ENCODE results near the gene FOXK2.

Gene FOXK2

DNA sequence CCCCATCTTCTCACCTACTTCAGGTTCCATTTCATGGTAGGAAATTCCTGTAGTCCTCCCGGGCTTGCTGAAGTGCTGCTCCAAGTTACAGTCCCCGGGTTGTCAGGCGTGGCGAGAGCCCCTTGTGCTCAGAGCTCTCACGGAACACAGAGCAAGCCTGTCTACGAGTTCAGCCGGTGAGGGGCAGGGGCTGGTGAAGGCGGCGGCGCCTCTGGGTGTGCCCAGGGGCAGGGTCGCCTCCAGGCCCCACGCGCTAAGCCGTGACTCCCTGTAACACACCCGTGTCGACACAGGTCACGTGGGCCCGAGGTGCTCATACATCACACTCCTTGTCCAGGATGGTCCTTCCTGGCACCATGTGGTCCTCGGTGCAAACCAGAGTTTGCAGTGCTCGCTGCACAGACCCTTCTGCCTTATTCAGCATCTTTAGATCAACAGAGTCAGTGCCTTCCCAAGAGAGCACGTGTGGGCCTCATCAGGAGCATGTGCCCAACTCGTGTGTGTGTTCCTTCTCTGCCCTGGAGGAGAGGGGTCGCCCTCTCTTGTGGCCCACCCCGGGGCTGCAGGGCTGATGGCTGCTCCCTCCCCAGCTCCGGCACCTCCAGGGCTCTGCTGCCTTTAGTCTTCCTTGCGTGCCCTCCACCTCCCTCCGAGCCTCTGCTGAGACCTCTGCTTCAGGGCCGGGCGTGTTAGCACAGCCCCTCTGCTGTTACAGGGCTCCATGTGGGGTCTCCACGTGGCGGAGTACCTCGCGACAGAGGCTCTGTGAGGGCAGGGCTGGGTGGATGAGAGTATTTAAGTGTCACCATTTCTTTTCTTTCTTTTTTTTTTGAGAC is 77.5 kb downstream of the FOXK2 start:
- no peak overlapping the region for H3K4me2 ChIP-seq
- no peaks in the 10 kb centered on the region; the same call in 1 of the 2 replicates for H3K36me3 ChIP-seq (ENCODE audit: insufficient read depth)
- no peak overlapping the region for H3K4me3 ChIP-seq (IDR thresholded peaks at IDR 0.05; ENCODE audit: insufficient read depth, low read depth, low read length)
- no peaks in the 10 kb centered on the region for H3K27me3 ChIP-seq (ENCODE audit: insufficient read depth, low read depth)
- H3K79me2 ChIP-seq (ENCODE audit: insufficient read depth, low read depth): no peaks in the 10 kb centered on the region
- H2AFZ ChIP-seq (ENCODE audit: low read depth): no peak overlapping the region
- no peaks in the 10 kb centered on the region for H3K4me1 ChIP-seq (ENCODE audit: low read depth, poor library complexity, severe bottlenecking)
- TF ChIP-seq, protein P1, sequence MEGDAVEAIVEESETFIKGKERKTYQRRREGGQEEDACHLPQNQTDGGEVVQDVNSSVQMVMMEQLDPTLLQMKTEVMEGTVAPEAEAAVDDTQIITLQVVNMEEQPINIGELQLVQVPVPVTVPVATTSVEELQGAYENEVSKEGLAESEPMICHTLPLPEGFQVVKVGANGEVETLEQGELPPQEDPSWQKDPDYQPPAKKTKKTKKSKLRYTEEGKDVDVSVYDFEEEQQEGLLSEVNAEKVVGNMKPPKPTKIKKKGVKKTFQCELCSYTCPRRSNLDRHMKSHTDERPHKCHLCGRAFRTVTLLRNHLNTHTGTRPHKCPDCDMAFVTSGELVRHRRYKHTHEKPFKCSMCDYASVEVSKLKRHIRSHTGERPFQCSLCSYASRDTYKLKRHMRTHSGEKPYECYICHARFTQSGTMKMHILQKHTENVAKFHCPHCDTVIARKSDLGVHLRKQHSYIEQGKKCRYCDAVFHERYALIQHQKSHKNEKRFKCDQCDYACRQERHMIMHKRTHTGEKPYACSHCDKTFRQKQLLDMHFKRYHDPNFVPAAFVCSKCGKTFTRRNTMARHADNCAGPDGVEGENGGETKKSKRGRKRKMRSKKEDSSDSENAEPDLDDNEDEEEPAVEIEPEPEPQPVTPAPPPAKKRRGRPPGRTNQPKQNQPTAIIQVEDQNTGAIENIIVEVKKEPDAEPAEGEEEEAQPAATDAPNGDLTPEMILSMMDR (conservative IDR thresholded peaks at IDR 0.05; ENCODE audit: low read depth, low read length): no peak
- no peak overlapping the region for H3K9ac ChIP-seq
- no peak overlapping the region for H3K27ac ChIP-seq
- H4K20me1 ChIP-seq (ENCODE audit: insufficient read depth): no peaks in the 10 kb centered on the region

- H3K27me3 ChIP-seq (ENCODE audit: insufficient read depth, low read depth): no peaks in the 10 kb centered on the region
- no peak overlapping the region for H3K27ac ChIP-seq
- H3K4me3 ChIP-seq (IDR thresholded peaks at IDR 0.05; ENCODE audit: insufficient read depth, low read depth, low read length): no peak overlapping the region
- no peak overlapping the region for H3K9ac ChIP-seq
- no peaks in the 10 kb centered on the region; the same call in 1 of the 2 replicates for H3K36me3 ChIP-seq (ENCODE audit: insufficient read depth)
- TF ChIP-seq, protein P1 (conservative IDR thresholded peaks at IDR 0.05; ENCODE audit: low read depth, low read length): no peak
- H3K4me2 ChIP-seq: no peak overlapping the region
- H2AFZ ChIP-seq (ENCODE audit: low read depth): no peak overlapping the region
- H3K79me2 ChIP-seq (ENCODE audit: insufficient read depth, low read depth): no peaks in the 10 kb centered on the region
- H3K4me1 ChIP-seq (ENCODE audit: low read depth, poor library complexity, severe bottlenecking): no peaks in the 10 kb centered on the region
- H4K20me1 ChIP-seq (ENCODE audit: insufficient read depth): no peaks in the 10 kb centered on the region
Measured at GRCh38 chr17:82598256-82599119, 79.0 kb downstream of the FOXK2 start.

GRCh38 chr17:82599674-82600661 is 80.4 kb downstream of the FOXK2 start:
- Histone ChIP-seq H3K36me3 (ENCODE audit: insufficient read depth) (no peaks in the 10 kb centered on the region; the same call in 1 of the 2 replicates), H3K79me2 (ENCODE audit: insufficient read depth, low read depth) (no peaks in the 10 kb centered on the region), H3K9ac (no peak overlapping the region), H4K20me1 (ENCODE audit: insufficient read depth) (no peaks in the 10 kb centered on the region), H3K4me3 (IDR thresholded peaks at IDR 0.05; ENCODE audit: insufficient read depth, low read depth, low read length) (no peak overlapping the region), H2AFZ (ENCODE audit: low read depth) (no peak overlapping the region), H3K4me2 (no peak overlapping the region), H3K27me3 (ENCODE audit: insufficient read depth, low read depth) (no peaks in the 10 kb centered on the region), H3K4me1 (ENCODE audit: low read depth, poor library complexity, severe bottlenecking) (no peaks in the 10 kb centered on the region), H3K27ac (no peak overlapping the region)
- TF ChIP-seq, protein P1 (conservative IDR thresholded peaks at IDR 0.05; ENCODE audit: low read depth, low read length): no peak

Measured in KMS-11 (cell line).